H1 (cell line): ENCODE data around the gene CABLES2. TPM values are rescaled to one million over a fixed set of nuclear protein-coding genes. Genes with fewer than 3 reads are reported as not detected.

ENCODE experiments used
- BRCA1 ChIP-seq: IDR thresholded peaks from 2 replicates; pipeline ENCODE4 v1.6.1; 2012; ENCODE audit warnings: low read depth, low read length, improper control_type of control experiment
- SIX5 ChIP-seq: IDR thresholded peaks from 2 replicates; pipeline ENCODE4 v1.6.1; 2011; ENCODE audit warnings: mild to moderate bottlenecking, low read depth, low read length
- SRF ChIP-seq: IDR thresholded peaks from 2 replicates; pipeline ENCODE4 v1.6.1; 2011; ENCODE audit warnings: mild to moderate bottlenecking, low read depth, low read length, moderate library complexity
- ZNF274 ChIP-seq: IDR thresholded peaks from 2 replicates; pipeline ENCODE4 v1.7.0; 2012; ENCODE audit warnings: low read length, borderline replicate concordance; ENCODE audit errors: extremely low read depth
- polyA plus RNA-seq, 7 experiments: library from polyadenylated mRNA; depleted of rRNA in 3 of 7; stranded (reverse) in 5 of 7; unstranded in 2 of 7; fragments of >200 nt in 5 of 7; fragments of 200-250 nt in 2 of 7; gene quantifications; 1 replicate in 5 of 7; 2 replicates in 1 of 7; 4 replicates in 1 of 7; pipeline versions ENCODE4 v1.2.1 to v1.2.3, GENCODE V29; 2011 to 2013; ENCODE audit warnings: missing spikeins in 2 of 7, mixed read lengths in 2 of 7
- total RNA-seq: library from RNA; stranded (reverse); fragmentation: NEBNext Ultra II Directional; extraction: Animal tissue kit (Norgen Biotek cat#: 25700); gene quantifications from 2 replicates; pipeline ENCODE4 v1.2.1, GENCODE V29; 2021

The CABLES2 gene
- total and polyA plus RNA-seq, 2 of the 8 experiments (the other 6 are each of a cell fraction or from before 2014, with no cell fraction given) = 8.0 to 8.8 TPM

- TF ChIP-seq ZNF274 (no peak), BRCA1 (no peak), SRF (no peak), SIX5 (no peak)
Observed at GRCh38 chr20:62354031-62354808, 52.9 kb downstream of the CABLES2 start (continued).
